Bronchial epithelial cell (primary cell): ENCODE data around the gene IFT22. TPM values are rescaled to one million over a fixed set of nuclear protein-coding genes. Genes with fewer than 3 reads are reported as not detected.
"Not testable (repeated sequence)": the region's sequence is repeated elsewhere in the genome, so short reads cannot be mapped to it uniquely, and the experiment has no call there.

Experiments used
- DNase-seq: peaks from one replicate; pipeline ENCODE4 v3.0.0-alpha.2; 2010; ENCODE audit warnings: low read depth
- FAIRE-seq: peaks from 2 replicates; lab custom pipeline; 2011; peaks lifted over from hg19 to GRCh38; lab: Jason Lieb, UNC
- H3K27me3 ChIP-seq: 2 replicates; pipeline ENCODE4 v1.5.1; 2011; ENCODE audit warnings: low read length; ENCODE audit not compliant: control insufficient read depth, insufficient read depth
- H3K36me3 ChIP-seq: 2 replicates; pipeline ENCODE4 v1.5.1; 2011; ENCODE audit warnings: low read length; ENCODE audit not compliant: control insufficient read depth, insufficient read depth
- H3K4me3 ChIP-seq: 2 replicates; pipeline ENCODE4 v1.5.1; 2011; ENCODE audit warnings: mild to moderate bottlenecking, low read depth, low read length, control low read depth
- CTCF ChIP-seq: IDR thresholded peaks from 2 replicates; pipeline ENCODE4 v1.5.1; 2011; ENCODE audit warnings: mild to moderate bottlenecking, moderate library complexity, low read length, control low read depth, inconsistent platforms; ENCODE audit not compliant: insufficient read depth, severe bottlenecking
- total RNA-seq: library from RNA; depleted of rRNA; stranded (reverse); fragments of >200 nt; gene quantifications from 2 replicates; pipeline ENCODE4 v1.2.1, GENCODE V29; 2014

Gene IFT22
- total RNA-seq, 1 donor from 2014 or later, result 6.3 TPM

DNA sequence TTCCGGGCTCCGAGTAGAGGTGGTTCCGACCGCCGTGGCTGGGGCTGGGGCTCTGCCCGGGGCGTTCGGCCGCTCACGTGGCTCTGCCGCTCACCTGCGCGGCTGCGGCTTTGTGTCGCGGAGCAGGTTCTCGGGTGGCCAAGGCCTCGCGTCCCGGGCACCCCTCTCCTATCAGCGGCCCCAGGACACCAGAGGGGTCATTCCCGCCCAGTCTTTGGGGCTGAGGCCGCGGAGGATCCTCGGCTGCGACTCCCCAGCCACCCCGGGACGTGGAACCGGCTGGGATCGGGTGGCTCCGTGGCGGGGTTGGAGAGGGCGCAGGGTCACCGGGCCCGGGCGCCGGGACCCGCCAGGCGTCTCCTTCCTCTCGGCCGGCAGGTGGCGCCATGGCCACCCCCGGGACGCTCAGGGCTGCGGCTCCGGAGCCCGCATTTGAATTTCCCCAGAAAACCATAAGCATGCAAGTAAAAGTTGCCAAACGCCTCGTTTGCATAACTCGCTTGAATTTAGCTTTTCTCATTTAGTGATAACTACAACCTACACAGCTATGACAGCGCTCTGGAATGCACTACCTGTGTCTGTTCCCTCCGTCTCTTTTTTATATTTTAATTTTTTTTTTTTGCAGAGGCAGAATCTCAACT lies 42.2 kb upstream of the IFT22 start:
- peak; percentile 12 for DNase-seq
- H3K27me3 ChIP-seq, result peaks cover 7% of the 10 kb centered on the region
- H3K4me3 ChIP-seq, result peak overlapping the region; percentile 24
- no peak for FAIRE-seq
- no peaks in the 10 kb centered on the region for H3K36me3 ChIP-seq
- TF ChIP-seq CTCF, result peak; percentile 94

GRCh38 chr7:101363196-101363733 lies 41.7 kb upstream of the IFT22 start:
- FAIRE-seq (no peak), DNase-seq (no peak)
- Histone ChIP-seq H3K4me3 (no peak overlapping the region), H3K36me3 (no peaks in the 10 kb centered on the region), H3K27me3 (peaks cover 7% of the 10 kb centered on the region)
- TF ChIP-seq CTCF, result no peak

DNA sequence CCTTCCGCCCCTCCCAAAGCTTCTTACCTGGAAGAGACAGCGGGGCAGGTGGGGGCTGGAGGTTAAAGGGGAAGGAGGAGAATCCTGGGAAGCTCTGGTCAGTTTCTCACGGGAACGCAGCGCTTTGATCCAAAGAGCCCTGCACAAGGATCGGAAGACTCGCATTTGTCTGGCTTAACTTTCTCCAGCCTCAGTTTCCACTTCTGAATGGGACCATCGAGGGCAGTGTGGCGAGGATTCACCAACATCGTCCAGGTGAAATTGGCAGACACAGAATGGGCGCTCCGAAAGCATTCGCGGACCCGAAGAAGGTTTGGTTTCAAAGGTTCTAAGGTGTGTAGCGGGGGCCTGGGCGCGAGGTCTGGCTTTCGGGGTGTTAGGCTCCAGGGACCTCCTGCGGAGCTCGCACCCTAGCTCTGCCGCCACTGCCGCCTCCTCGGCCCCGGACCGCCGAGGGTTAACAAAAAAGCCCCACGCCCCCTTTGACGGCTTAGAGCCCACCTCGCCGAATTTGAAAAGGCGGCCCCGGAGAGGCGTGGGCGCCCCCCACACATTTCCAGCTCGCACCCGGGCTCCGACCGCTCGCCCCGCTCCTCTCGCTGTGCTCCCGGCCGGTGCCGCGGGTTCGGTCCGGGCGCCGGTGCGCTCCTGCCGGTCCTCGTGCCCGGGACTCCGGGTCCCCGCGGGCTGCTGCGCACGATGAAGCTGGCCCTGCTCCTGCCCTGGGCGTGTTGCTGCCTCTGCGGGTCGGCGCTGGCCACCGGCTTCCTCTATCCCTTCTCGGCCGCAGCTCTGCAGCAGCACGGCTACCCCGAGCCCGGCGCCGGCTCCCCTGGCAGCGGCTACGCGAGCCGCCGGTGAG lies 41.0 kb upstream of the IFT22 start, which contains the start of gene COL26A1:
TSS of gene COL26A1 (plus strand) at position 542 of the 862 bp plus-strand sequence. CDS start at position 700, 158 bp downstream.
- peaks cover 7% of the 10 kb centered on the region for H3K27me3 ChIP-seq
- H3K4me3 ChIP-seq, result peak within 1 kb of the TSS; percentile 24
- TF ChIP-seq CTCF, result no peak
- H3K36me3 ChIP-seq, result no peaks in the 10 kb centered on the region
- DNase-seq (no peak), FAIRE-seq (no peak)

DNA sequence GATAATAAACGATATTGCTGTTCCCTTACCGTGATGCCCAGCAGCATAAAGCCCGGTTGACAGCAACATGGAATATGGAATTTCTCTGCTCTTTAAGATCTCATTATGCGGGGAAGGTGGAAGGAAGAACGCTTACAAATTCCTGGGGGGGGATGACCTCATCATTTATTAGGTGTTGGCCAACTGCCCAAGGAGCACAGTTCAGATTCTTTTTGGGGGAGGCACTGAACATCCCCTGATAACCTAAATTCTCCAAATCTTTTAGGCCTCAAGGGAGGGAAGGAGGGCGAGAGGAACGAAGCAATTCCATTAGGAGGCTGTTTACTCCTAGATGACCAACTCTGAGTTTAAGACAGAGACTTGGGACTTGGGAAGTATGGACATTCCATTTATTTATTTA lies 35.8 kb upstream of the IFT22 start:
- H3K36me3 ChIP-seq, result no peaks in the 10 kb centered on the region
- DNase-seq (no peak), FAIRE-seq (no peak)
- peaks cover 3% of the 10 kb centered on the region for H3K27me3 ChIP-seq
- no peak for TF ChIP-seq CTCF
- no peak overlapping the region for H3K4me3 ChIP-seq

GRCh38 chr7:101352920-101353308 lies 31.3 kb upstream of the IFT22 start:
- TF ChIP-seq CTCF, result no peak
- no peak overlapping the region for H3K4me3 ChIP-seq
- no peak for FAIRE-seq
- H3K27me3 ChIP-seq, result no peaks in the 10 kb centered on the region
- DNase-seq, result no peak
- H3K36me3 ChIP-seq, result no peaks in the 10 kb centered on the region

- not testable (repeated sequence) for DNase-seq, H3K36me3 ChIP-seq, H3K4me3 ChIP-seq, H3K27me3 ChIP-seq, FAIRE-seq
Measured at GRCh38 chr7:101349300-101349699, 27.7 kb upstream of the IFT22 start.

GRCh38 chr7:101348456-101349067 lies 26.9 kb upstream of the IFT22 start:
- not testable (repeated sequence) for H3K36me3 ChIP-seq, DNase-seq, FAIRE-seq, H3K4me3 ChIP-seq, H3K27me3 ChIP-seq
